Thoracic aorta (tissue), 2 donors: Measurements from ENCODE around the gene RUNX2. TPM values are rescaled to one million over a fixed set of nuclear protein-coding genes. Genes with fewer than 3 reads are reported as not detected.

Source experiments
- ATAC-seq: fragments of 150-250 bp; one replicate; pipeline ENCODE4 v1.8.0; 2017; ENCODE audit warnings: low read depth; ENCODE audit not compliant: insufficient number of reproducible peaks, low FRiP score
- DNase-seq: peaks from one replicate; pipeline ENCODE4 v3.0.0-alpha.2; 2020; ENCODE audit warnings: low spot score
- H3K27ac ChIP-seq, 2 donors: fragments of 200-600 bp; sonication (generic); 1 replicate in 1 of 2; 2 replicates in 1 of 2; pipeline ENCODE4 v1.5.1; 2016; ENCODE audit warnings: mild to moderate bottlenecking in 2 of 2, moderate library complexity in 2 of 2
- H3K27me3 ChIP-seq: fragments of 200-600 bp; sonication (generic); replicated peaks from 2 replicates; pipeline ENCODE4 v1.6.0; 2016; ENCODE audit warnings: mild to moderate bottlenecking; ENCODE audit not compliant: insufficient read depth
- H3K36me3 ChIP-seq: fragments of 200-600 bp; sonication (generic); one replicate; pipeline ENCODE4 v1.5.1; 2016
- H3K4me1 ChIP-seq, 2 donors: fragments of 200-600 bp; sonication (generic); 1 replicate in 1 of 2; 2 replicates in 1 of 2; pipeline versions ENCODE4 v1.5.1 to v1.6.0; 2016; ENCODE audit warnings: low read depth in 2 of 2, mild to moderate bottlenecking in 1 of 2; ENCODE audit not compliant: control insufficient read depth in 1 of 2
- H3K4me3 ChIP-seq: fragments of 200-600 bp; sonication (generic); 2 replicates; pipeline ENCODE4 v1.5.1; 2016; ENCODE audit warnings: mild to moderate bottlenecking
- H3K9me3 ChIP-seq: fragments of 200-600 bp; sonication (generic); 2 replicates; pipeline ENCODE4 v1.5.1; 2016
- CTCF ChIP-seq: fragments of 200-600 bp; sonication (generic); IDR thresholded peaks from one replicate; pipeline ENCODE4 v1.5.1; 2019; ENCODE audit warnings: antibody characterized with exemption
- total RNA-seq, 2 donors: library from RNA; depleted of rRNA; stranded (reverse); fragments of >200 nt; gene quantifications; one replicate each; pipeline versions ENCODE4 v1.1.0 to v1.2.3, GENCODE V29; 2016

The RUNX2 gene
- total RNA-seq, 2 donors from 2014 or later, result 3.2 to 7.9 TPM

DNA sequence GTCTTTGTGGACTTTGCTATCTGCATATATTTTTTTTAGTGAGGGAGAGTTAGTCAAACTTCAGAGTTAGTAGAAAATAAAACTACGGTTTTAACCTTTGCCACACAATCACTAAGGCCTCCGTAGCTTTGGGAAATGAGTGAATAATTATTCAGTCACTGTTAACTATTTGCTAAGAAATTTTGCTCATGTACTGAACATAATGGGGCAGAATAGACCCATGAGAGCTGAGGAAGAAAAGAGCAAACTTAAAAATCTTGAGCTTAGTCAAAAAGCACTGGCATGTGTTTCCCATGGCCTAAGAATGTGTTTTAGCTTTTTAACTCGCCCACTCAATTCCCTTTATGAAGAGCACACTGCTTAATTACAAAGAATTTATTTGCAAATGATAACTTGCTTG is 110.0 kb downstream of the RUNX2 start:
- Histone ChIP-seq H3K27me3 (no peaks in the 10 kb centered on the region), H3K27ac (no peak overlapping the region), H3K9me3 (no peaks in the 10 kb centered on the region), H3K4me1 (peaks cover 6 to 16% of the 10 kb centered on the region in 2 donors), H3K36me3 (no peaks in the 10 kb centered on the region), H3K4me3 (no peak overlapping the region)
- no peak for TF ChIP-seq CTCF
- DNase-seq (no peak), ATAC-seq (no peak)

DNA sequence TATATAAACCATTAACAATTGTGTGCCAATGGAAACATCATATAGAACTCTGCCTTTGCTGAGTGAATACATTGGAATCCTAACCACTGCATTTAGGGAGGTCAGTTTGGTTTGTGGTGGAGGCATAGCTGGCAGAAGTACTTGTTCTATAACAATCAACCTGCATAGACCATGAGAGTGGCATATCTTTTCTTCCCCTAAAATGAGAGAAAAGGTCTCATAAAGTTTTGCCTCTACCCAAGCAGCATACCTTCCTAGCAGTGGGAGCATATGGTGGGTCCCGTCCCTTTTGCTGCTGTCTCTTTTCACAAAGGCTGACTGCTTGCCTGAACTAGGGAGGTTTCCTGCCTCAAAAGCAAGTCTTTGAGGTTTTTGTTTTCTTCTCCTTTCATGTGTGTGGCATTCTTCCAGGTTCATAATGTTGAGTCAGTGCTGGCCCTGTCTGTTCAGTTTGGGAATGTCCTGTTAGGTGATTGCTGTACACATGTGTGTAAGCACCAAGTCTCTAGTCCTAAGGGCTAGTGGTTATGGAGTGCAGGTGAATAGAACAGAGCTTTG is 110.8 kb downstream of the RUNX2 start:
- DNase-seq (no peak), ATAC-seq (no peak)
- no peak for TF ChIP-seq CTCF
- Histone ChIP-seq H3K4me3 (no peak overlapping the region), H3K27ac (no peak overlapping the region), H3K36me3 (no peaks in the 10 kb centered on the region), H3K27me3 (no peaks in the 10 kb centered on the region), H3K9me3 (no peaks in the 10 kb centered on the region), H3K4me1 (peaks cover 6 to 16% of the 10 kb centered on the region in 2 donors)

DNA sequence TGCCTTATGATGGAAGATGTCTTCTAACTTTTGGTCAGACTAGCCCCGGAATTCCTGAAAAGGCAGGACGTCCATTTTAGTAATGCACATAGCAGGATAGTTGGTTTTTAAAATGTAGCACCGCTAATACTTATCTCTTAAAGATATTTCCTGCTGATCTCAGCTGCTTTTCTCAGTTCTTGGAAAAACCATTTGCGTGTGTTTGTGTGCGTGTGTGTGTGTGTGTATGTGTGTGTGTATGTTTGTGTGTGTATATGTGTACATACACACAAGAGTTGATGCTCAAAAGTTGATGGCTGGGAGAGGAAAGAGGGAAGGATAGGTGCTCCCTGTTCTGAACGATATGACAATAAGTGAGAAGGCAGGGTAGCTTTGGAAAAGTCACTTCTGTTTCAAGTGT is 111.3 kb downstream of the RUNX2 start:
- Histone ChIP-seq H3K27me3 (no peaks in the 10 kb centered on the region), H3K4me3 (no peak overlapping the region), H3K27ac (no peak overlapping the region), H3K36me3 (no peaks in the 10 kb centered on the region), H3K9me3 (no peaks in the 10 kb centered on the region), H3K4me1 (peaks cover 6 to 16% of the 10 kb centered on the region in 2 donors)
- no peak for TF ChIP-seq CTCF
- ATAC-seq (no peak), DNase-seq (no peak)

GRCh38 chr6:45439861-45440388 is 111.8 kb downstream of the RUNX2 start:
- DNase-seq, result no peak
- H3K4me3 ChIP-seq, result no peak overlapping the region
- peaks cover 6 to 18% of the 10 kb centered on the region in 2 donors for H3K4me1 ChIP-seq
- H3K27me3 ChIP-seq, result no peaks in the 10 kb centered on the region
- H3K27ac ChIP-seq, result no peak overlapping the region
- H3K9me3 ChIP-seq, result no peaks in the 10 kb centered on the region
- no peak for ATAC-seq
- TF ChIP-seq CTCF, result no peak
- no peaks in the 10 kb centered on the region for H3K36me3 ChIP-seq

DNA sequence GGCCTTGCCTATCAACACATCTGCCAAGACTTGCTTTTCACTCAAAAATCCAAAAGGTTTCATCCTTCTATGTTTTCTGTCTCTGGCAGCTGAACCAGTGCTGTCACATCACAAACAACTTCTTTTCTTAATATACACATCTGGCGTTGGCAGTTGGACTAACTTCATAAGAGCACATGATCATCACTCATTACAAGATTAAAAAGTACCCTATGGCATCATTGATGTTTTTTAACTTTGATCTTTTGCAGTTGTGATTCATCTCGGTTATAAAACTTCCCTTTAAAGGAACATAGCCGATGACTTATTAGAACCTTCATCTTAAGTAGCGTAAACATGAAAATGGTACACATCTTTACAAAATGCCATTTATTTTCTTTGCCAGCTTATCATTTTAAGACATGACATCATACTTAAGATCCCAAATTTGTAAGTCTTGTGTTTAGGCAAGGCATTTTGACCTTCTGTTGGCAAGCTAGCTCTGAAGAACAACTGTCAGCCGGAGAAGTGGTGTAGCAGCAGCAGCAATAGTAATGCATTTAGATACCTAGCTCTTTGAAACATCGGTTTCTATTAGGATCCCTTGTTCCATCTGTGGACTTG is 113.8 kb downstream of the RUNX2 start:
- H3K36me3 ChIP-seq, result no peaks in the 10 kb centered on the region
- DNase-seq (no peak), ATAC-seq (no peak)
- H3K4me1 ChIP-seq, result peaks cover 18 to 31% of the 10 kb centered on the region in 2 donors
- H3K27ac ChIP-seq, result no peak overlapping the region
- no peaks in the 10 kb centered on the region for H3K27me3 ChIP-seq
- H3K9me3 ChIP-seq, result no peaks in the 10 kb centered on the region
- no peak overlapping the region for H3K4me3 ChIP-seq
- TF ChIP-seq CTCF, result no peak
